GM12872 (cell line): ENCODE results near the gene PHLPP2.
A peak's percentile ranks its signal among the peaks of the same experiment; 100 is the strongest.

Experiments used
- TF ChIP-seq, protein P1 (sequence below): IDR thresholded peaks from 3 replicates; pipeline ENCODE4 v1.5.1; 2011; ENCODE audit warnings: low read depth, mild to moderate bottlenecking, low read length, moderate library complexity; ENCODE audit not compliant: insufficient read depth

PHLPP2 gene

DNA sequence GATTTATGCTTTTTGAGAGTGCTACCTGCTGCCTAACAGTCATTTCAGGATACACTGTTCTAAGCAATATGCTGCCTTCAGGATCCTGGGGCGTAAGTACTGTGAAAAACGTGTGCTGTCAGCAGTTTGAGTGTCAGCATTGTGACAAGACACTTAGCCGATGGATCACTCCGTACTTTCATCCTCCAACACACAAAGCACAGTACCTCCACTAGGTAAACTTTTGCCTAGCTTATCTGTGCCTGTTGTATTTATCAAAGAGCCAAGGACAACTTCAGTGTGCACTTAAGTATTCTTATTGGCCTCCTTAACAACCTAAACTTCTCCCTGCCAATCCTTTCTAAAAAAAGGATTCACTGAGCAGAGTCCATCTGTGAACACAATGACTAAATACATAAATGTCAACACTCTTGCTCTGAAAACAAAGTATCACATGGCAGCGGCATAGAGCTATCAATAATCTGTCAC, 33.8 kb upstream of the PHLPP2 start:
- TF ChIP-seq, protein P1, sequence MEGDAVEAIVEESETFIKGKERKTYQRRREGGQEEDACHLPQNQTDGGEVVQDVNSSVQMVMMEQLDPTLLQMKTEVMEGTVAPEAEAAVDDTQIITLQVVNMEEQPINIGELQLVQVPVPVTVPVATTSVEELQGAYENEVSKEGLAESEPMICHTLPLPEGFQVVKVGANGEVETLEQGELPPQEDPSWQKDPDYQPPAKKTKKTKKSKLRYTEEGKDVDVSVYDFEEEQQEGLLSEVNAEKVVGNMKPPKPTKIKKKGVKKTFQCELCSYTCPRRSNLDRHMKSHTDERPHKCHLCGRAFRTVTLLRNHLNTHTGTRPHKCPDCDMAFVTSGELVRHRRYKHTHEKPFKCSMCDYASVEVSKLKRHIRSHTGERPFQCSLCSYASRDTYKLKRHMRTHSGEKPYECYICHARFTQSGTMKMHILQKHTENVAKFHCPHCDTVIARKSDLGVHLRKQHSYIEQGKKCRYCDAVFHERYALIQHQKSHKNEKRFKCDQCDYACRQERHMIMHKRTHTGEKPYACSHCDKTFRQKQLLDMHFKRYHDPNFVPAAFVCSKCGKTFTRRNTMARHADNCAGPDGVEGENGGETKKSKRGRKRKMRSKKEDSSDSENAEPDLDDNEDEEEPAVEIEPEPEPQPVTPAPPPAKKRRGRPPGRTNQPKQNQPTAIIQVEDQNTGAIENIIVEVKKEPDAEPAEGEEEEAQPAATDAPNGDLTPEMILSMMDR, result no peak

DNA sequence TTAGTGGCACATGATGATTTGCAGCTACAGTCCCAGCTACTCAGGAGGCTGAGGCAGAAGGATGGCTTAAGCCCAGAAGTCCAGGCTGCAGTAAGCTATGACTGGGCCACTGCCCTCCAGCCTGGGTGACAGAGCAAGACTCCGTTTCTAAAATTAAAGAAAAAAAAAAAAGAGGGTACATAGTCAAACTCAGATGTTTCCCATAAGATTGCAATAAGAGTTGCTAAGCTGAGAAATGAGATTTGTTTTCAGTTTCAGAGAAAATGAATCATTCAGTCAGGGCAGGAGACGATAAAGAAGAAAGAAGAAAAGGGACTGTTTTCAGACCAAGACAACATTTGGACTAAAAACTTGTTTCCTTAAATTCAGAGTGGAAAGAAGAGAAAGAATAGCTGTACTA, 30.2 kb upstream of the PHLPP2 start:
- TF ChIP-seq, protein P1, result no peak

DNA sequence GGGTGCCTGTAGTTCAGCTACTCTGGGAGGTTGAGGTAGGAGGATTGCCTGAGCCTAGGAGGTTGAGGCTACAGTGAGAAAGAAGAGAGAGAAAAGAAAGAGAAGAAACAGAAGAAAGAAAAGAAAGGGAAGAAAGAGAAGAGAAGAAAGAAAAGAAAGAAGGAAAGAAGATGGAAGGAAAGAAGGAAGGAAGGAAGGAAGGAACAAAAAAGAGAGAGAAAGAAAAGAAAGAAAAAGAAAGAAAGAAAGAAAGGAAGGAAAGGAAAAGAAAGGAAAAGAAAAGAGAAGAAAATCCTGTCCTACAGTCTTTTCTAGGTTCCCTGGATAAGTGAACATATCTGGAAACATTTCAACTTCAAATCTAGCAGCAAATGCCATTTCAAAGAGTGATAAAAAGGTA, 29.6 kb upstream of the PHLPP2 start:
- TF ChIP-seq, protein P1, result no peak

DNA sequence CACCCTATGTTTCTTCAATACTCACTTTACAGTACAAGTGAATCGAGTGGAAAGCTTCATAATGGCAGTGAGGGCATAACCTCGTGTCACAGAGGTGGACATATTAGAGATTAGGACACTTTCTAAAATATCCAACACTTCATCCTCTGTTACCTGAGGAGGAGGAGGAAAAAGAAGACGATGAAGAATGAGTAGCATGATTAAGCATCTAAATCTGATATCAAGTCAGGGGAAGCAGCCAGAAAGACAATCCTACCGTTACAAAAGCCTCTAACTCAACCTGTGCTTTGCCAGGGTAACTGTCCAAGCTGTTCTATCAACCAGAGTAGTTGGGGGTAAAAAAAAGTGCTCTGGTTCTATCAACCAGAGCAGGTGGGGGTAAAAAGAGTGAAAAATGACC, 23.7 kb upstream of the PHLPP2 start:
- TF ChIP-seq, protein P1, result no peak

DNA sequence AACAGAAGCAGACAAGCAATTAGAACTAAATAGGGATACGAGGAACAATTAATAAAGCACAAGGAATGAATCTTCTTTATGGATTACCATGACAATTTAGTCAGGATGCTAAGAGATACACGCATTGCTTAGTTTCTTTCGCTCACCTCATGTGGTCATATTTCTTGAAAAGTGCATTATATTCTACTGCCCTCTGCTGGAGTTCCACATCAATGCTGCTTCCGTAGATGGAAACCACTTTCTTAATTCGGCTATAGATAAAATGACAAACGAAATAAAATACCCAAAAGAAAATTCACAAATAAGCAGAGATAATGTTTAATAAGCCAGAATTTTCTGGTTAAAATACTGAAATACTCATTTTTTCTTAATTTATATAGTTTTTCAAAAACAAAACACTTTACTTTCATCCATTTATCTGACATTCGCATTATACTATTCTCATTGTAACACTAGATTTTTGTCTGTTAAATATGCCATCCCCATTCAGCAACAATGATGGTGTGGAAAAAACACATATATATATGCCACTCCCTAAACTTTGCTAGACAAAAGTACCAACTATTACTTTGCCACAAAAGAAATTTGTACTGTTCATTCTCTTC, 22.0 kb upstream of the PHLPP2 start:
- TF ChIP-seq, protein P1, result peak; percentile 67

DNA sequence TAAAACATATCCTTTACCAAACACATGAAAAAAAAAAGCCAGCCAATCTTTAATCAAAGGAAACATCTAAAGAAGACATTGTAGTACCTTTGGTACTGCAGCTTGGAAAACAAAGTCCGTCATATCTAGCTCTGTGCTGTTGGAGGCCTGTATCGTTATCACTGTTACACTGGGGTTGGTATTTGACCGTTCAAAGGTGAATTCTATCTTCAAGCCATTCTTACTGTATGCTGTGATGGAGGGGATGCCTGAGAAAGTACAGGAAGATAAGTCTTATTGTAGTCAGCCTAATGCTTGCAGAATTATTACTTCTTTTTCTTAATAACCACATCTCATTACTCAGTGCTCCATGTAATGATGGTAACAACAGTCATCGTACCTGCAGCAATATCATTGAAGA, 14.4 kb upstream of the PHLPP2 start:
- TF ChIP-seq, protein P1, result no peak

DNA sequence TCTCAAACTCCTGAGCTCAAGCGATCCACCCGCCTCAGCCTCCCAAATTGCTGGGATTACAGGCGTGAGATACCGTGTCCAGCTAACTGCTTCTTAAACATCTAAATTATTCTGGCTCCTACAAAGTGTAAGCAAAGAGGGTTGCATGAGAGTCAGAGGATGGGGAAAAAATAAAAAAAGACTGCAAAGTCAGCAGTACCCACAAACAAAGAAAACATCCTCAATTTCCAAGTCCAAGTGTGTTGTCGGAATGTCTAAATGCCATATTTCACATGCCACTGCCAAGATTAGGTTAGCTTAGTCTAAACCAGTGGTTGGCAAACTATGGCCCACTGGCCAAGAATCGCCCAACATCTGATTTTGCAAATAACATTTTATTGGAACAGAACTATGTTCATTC, 13.0 kb upstream of the PHLPP2 start:
- TF ChIP-seq, protein P1, result no peak
